HG03025 (cell line): Measurements from ENCODE around the gene CLK3.

Experiments used
- ATAC-seq: cut with Tn5 transposase; IDR thresholded peaks from one replicate; pipeline ENCODE4 v1.9.1; 2021; ENCODE audit warnings: mild to moderate bottlenecking, moderate library complexity; ENCODE audit not compliant: unreplicated experiment, low FRiP score

CLK3 gene

DNA sequence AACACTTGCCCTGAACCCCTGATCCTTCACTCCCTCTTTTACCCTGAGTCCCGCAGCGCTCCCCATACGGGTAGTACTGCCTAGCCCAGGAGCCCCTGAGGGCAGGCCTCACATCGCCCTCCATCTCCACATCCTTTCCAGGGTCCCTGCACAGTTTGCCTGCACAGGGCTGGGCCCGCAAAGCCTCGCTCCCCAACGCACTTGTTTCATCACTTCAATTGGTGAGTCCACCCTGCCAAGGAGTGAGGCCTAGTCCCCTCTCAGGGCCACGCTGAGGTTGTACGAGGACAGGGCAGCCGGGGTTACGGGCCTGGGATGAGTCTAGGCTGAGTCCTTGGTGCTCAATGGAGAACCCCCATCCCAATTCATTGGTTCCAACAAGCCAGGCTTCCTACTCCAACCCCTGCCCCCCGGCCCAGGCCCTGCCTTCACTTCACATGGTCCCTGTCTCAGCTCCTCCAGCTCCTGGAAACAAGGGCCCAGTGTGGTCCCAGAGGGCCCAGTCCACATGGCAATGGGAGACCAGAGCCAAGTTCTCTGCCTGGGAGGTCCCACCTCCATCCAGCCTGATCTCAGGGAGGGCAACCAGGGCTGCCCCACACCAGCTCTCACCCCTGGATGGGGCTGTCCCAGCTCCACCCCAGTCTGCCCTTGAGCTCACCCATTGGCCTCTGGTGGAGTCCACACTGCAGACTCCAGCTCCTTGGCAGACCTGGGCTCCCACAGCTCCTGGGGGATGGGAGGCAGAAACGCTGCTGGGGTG is 12.4 kb upstream of the CLK3 start:
- ATAC-seq, result no peak

DNA sequence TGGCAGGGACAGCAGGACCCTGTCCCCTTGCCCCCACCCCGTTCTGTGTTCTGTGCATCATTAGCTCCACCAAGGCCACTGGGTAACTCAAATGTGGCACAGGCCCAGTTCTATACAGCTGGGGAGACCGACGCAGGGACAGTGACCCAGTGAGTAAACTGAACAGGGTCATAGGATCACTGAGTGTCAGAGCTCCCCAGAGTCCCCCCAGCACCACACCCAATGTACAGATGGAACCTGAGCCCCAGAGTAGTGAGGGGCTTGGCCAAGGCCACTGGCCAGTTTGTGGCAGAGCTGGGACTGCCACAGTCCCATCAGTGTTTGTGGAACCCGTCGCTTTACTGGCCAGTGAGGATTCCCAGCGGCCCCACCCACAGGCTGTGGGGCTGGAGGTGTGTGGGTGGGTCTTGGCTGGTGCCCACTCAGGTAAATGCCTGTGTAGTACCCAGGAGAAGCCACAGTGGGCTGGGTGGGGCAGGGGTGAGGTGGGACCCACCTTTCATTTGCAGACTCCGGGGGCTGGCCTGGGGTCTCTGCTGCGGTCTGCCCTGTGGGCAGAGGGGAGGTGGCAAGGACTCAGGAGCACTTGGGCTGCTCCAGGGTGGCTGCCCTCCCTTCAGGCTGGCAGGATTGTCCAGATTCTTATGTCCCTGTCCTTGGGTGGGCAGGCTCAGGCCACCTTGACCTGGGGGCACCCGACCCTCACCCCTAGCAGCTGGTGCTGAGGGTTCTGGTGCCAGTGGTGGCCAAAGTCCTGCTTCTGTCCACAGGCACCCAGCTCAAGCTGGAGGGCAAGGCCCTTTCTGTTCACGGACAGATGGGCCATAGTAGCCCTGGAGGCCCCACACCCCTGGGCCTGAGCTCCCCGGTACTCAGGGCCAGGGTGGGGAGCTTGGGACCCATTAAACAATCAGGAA is 11.6 kb upstream of the CLK3 start:
- ATAC-seq, result no peak

DNA sequence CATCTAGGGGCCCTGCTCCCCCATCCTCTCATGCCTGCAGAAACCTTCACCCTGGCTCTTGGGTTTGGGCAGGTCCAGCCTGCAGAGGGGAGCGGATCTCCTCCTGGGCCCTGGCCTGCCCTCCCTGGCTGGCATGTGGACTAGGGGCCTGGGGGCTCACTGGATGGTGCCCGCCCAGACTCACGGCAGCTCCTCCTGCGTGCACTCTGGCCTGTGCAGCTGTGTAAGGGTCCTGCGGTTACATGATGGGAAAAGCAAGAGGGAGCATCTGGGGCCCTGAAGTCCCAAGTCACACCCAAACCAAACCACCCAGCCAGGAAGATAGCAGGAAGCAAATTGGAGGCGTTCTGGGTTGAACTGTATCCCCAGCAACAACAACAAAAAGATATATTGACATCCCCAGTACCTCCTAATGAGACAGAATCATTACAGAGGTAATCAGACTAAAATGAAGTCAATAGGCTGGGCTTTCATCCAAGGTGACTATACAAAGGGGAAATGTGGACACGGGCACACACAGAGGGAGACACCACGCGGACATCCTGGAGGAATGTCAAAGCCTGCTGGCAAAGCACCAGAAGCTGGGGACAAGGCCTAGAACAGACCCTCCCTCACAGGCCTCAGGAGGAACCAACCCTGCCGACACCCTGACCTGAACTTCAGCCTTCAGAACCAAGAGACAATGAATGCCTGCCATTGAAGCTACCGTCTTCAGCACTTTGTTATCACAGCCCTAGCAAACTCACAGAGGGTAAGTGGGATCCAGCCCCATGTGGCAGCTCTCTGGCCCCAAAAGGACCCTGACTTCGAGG is 10.4 kb upstream of the CLK3 start:
- no peak for ATAC-seq

DNA sequence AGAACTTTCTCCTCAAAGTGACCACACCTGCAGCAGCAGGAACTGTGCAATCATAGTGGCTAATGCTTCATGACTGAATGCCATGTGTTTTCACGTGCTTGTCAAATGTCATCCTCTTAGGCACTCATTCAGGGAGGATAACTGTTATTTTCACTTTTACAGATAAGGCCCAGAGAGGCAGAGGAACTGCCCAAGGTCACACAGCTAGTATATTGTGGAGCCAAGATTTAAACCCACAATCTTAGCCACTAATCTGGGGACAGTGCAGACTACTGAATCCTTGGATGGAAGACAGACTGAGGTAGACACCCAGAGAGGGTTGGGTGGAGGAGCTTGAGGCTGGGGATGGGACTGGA is 9.9 kb upstream of the CLK3 start:
- ATAC-seq, result no peak

DNA sequence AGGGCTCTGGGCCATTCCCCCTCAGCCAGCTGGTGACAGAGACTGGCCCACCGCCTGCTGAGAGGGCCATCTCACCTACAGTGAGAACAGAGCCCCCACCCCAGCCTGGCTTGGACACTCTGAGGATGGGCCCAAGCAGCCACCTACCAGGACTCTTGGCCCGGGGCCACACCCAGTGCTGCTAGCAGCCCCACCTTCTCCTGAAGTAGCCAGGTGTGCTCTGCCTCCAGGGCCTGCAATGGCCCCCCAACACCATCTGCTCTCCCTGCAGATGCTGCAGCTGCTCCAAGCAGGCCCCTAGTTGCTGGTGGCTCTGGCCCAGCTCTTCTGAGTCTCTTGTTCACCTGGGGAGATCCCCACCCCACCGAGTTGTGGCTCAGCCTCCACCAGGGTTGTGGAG is 6.8 kb upstream of the CLK3 start:
- ATAC-seq, result no peak

DNA sequence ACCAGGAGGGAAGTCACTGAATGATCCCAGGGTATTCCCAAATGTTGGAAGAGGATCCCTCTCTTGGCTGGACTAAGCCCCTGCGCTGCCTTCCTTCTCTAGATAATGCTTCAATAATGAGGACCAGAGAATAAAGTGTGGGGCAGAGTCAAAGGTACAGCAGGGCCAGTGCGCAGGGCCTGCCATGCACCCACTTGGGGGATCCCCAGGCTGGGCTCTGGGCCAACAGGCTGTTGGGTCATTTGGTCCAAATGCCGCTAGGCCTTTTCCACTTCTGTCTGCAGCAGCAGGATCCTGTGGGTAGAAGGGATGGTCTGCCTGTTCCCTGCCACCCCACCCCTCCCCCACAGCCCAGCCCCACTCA is 5.7 kb upstream of the CLK3 start:
- no peak for ATAC-seq

GRCh38 chr15:74610302-74610951 is 5.2 kb upstream of the CLK3 start:
- no peak for ATAC-seq

GRCh38 chr15:74611341-74611740 is 4.3 kb upstream of the CLK3 start:
- ATAC-seq, result no peak

GRCh38 chr15:74611834-74612233 is 3.8 kb upstream of the CLK3 start:
- no peak for ATAC-seq

GRCh38 chr15:74612677-74613076 is 3.0 kb upstream of the CLK3 start:
- ATAC-seq, result no peak

- no peak for ATAC-seq
These were observed 2.3 kb upstream of the CLK3 start for GRCh38 chr15:74613089-74613952.

- no peak for ATAC-seq
These were observed 1.5 kb upstream of the CLK3 start for GRCh38 chr15:74613953-74614743.

- ATAC-seq, result peak; percentile 44
These were observed 710 bp upstream of the CLK3 start for GRCh38 chr15:74614744-74615507.

- ATAC-seq, result no peak
These were observed 817 bp downstream of the CLK3 start for GRCh38 chr15:74616366-74616939.

DNA sequence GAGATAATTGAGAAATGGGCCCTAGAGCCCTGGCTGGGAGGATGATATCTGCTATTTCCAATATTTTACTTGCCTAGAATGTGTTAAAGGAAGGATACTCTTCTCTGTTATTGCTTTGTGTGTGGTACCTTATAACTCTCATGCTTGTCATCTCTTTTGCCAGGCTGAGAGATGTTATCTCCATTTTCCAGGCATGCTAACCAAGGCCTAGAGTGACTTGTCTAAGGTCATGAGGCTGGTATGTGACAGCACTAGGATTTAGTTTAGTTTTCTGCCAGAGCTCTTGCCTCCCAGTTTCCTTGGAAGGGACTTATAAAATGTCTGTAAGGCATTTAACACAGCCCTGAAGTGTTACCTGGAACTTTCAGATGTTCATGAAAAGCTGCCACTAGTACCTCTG is 1.4 kb downstream of the CLK3 start:
- ATAC-seq, result no peak

- no peak for ATAC-seq
These were observed 3.4 kb downstream of the CLK3 start for GRCh38 chr15:74618841-74619596.
